Mesenchymal stem cell (in vitro differentiated cells and primary cell): Measurements from ENCODE around the gene ZFP90.

Experiments
- DNase-seq: peaks from one replicate; pipeline ENCODE4 v3.0.0-alpha.2; 2013
- H2AFZ ChIP-seq: one replicate; pipeline ENCODE4 v1.6.1; 2013; ENCODE audit warnings: low read depth, mild to moderate bottlenecking, control low read depth, inconsistent platforms, low read length, moderate library complexity
- H2AK5ac ChIP-seq: 2 replicates; pipeline ENCODE4 v1.6.1; 2013; ENCODE audit warnings: low read length, moderate library complexity, mild to moderate bottlenecking, inconsistent platforms; ENCODE audit not compliant: severe bottlenecking
- H2BK120ac ChIP-seq: one replicate; pipeline ENCODE4 v1.6.1; 2013; ENCODE audit warnings: low read depth, mild to moderate bottlenecking, inconsistent platforms, low read length, moderate library complexity
- H2BK12ac ChIP-seq, 2 experiments: one replicate each; pipeline ENCODE4 v1.6.1; 2013; ENCODE audit warnings: inconsistent platforms in 2 of 2, low read length in 2 of 2, mild to moderate bottlenecking in 2 of 2, moderate library complexity in 2 of 2, control low read depth in 1 of 2
- H2BK15ac ChIP-seq: one replicate; pipeline ENCODE4 v1.6.1; 2013; ENCODE audit warnings: mild to moderate bottlenecking, low read depth, inconsistent platforms; ENCODE audit not compliant: poor library complexity, severe bottlenecking
- H2BK5ac ChIP-seq: 2 replicates; pipeline ENCODE4 v1.6.1; 2013; ENCODE audit warnings: low read depth, mild to moderate bottlenecking, low read length, control low read depth, inconsistent platforms; ENCODE audit not compliant: poor library complexity, severe bottlenecking
- H3K14ac ChIP-seq, 2 experiments: one replicate each; pipeline ENCODE4 v1.6.1; 2013; ENCODE audit warnings: inconsistent platforms in 2 of 2, low read length in 2 of 2, control low read depth in 1 of 2, mild to moderate bottlenecking in 1 of 2, moderate library complexity in 1 of 2
- H3K18ac ChIP-seq, 2 experiments: one replicate each; pipeline ENCODE4 v1.6.1; 2013; ENCODE audit warnings: inconsistent platforms in 2 of 2, low read length in 2 of 2, control low read depth in 1 of 2, low read depth in 1 of 2, mild to moderate bottlenecking in 1 of 2
- H3K23ac ChIP-seq, 2 experiments: one replicate each; pipeline ENCODE4 v1.6.1; 2013; ENCODE audit warnings: inconsistent platforms in 2 of 2, low read length in 2 of 2, mild to moderate bottlenecking in 2 of 2, moderate library complexity in 2 of 2, control low read depth in 1 of 2
- H3K27ac ChIP-seq: 2 replicates; pipeline ENCODE4 v1.5.1; 2013; ENCODE audit warnings: mild to moderate bottlenecking, moderate library complexity, low read length, control low read depth, inconsistent platforms; ENCODE audit not compliant: poor library complexity, severe bottlenecking
- H3K27me3 ChIP-seq, 2 experiments: 2 replicates each; pipeline versions ENCODE4 v1.6.1 to v1.7.0; 2013; ENCODE audit warnings: low read length in 2 of 2, mild to moderate bottlenecking in 2 of 2, moderate library complexity in 2 of 2, control low read depth in 1 of 2, inconsistent platforms in 1 of 2; ENCODE audit not compliant: control insufficient read depth in 1 of 2, insufficient read depth in 1 of 2
- H3K36me3 ChIP-seq, 2 experiments: 2 replicates each; pipeline versions ENCODE4 v1.6.1 to v1.7.0; 2013; ENCODE audit warnings: low read length in 2 of 2, control low read depth in 1 of 2, inconsistent platforms in 1 of 2, low read depth in 1 of 2, mild to moderate bottlenecking in 1 of 2; ENCODE audit not compliant: insufficient read depth in 2 of 2, control insufficient read depth in 1 of 2
- H3K4ac ChIP-seq, 2 experiments: one replicate each; pipeline ENCODE4 v1.6.1; 2013; ENCODE audit warnings: inconsistent platforms in 2 of 2, low read length in 2 of 2, mild to moderate bottlenecking in 2 of 2, moderate library complexity in 2 of 2, control low read depth in 1 of 2, low read depth in 1 of 2
- H3K4me1 ChIP-seq: 2 replicates; pipeline ENCODE4 v1.6.1; 2013; ENCODE audit warnings: low read depth, low read length, control low read depth; ENCODE audit not compliant: control insufficient read depth, insufficient read depth
- H3K4me2 ChIP-seq: 2 replicates; pipeline ENCODE4 v1.6.1; 2013; ENCODE audit warnings: low read length, mild to moderate bottlenecking, inconsistent platforms; ENCODE audit not compliant: poor library complexity, severe bottlenecking
- H3K4me3 ChIP-seq, 2 experiments: 2 replicates each; pipeline versions ENCODE4 v1.5.1 to v1.7.0; 2013; ENCODE audit warnings: low read length in 2 of 2, mild to moderate bottlenecking in 2 of 2, control low read depth in 1 of 2, low read depth in 1 of 2; ENCODE audit not compliant: insufficient read depth in 1 of 2
- H3K79me1 ChIP-seq: replicated peaks from 2 replicates; pipeline ENCODE4 v1.6.1; 2013; ENCODE audit warnings: mild to moderate bottlenecking, control low read depth, low read length, inconsistent platforms; ENCODE audit not compliant: poor library complexity, severe bottlenecking
- H3K9ac ChIP-seq: 2 replicates; pipeline ENCODE4 v1.7.0; 2013; ENCODE audit warnings: mild to moderate bottlenecking, low read length, moderate library complexity
- H3K9me3 ChIP-seq: 2 replicates; pipeline ENCODE4 v1.7.0; 2013; ENCODE audit warnings: mild to moderate bottlenecking, low read length; ENCODE audit not compliant: control insufficient read depth
- H4K8ac ChIP-seq: one replicate; pipeline ENCODE4 v1.6.1; 2013; ENCODE audit warnings: inconsistent platforms, mild to moderate bottlenecking, low read length, moderate library complexity
- H4K91ac ChIP-seq: one replicate; pipeline ENCODE4 v1.6.1; 2013; ENCODE audit warnings: mild to moderate bottlenecking, low read length, inconsistent platforms
- WGBS: methylation state at CpG from one replicate; pipeline ENCODE4 v1.1.7; 2013; ENCODE audit warnings: mixed read lengths; 5-methylcytosine and 5-hydroxymethylcytosine counted together

Gene ZFP90

GRCh38 chr16:68599586-68599985 is 60.5 kb downstream of the ZFP90 start:
- Histone ChIP-seq H2BK120ac (no peak overlapping the region), H3K9me3 (peaks cover 10% of the 10 kb centered on the region), H4K91ac (no peak overlapping the region), H3K4me1 (no peaks in the 10 kb centered on the region), H3K79me1 (no peaks in the 10 kb centered on the region), H3K36me3 (no peaks in the 10 kb centered on the region), H3K18ac (no peak overlapping the region), H3K4me3 (no peak overlapping the region), H2BK15ac (no peak overlapping the region), H4K8ac (no peak overlapping the region), H3K27me3 (no peaks in the 10 kb centered on the region), H3K4me2 (no peak overlapping the region), H3K4ac (no peak overlapping the region), H2AFZ (no peak overlapping the region), H2BK5ac (no peak overlapping the region), H3K23ac (no peak overlapping the region), H2AK5ac (no peak overlapping the region), H3K9ac (no peak overlapping the region), H3K14ac (no peak overlapping the region), H3K27ac (no peak overlapping the region), H2BK12ac (no peak overlapping the region)
- DNase-seq = no peak
- 92% methylated on average over 1 of the region's 1 CpG for WGBS

DNA sequence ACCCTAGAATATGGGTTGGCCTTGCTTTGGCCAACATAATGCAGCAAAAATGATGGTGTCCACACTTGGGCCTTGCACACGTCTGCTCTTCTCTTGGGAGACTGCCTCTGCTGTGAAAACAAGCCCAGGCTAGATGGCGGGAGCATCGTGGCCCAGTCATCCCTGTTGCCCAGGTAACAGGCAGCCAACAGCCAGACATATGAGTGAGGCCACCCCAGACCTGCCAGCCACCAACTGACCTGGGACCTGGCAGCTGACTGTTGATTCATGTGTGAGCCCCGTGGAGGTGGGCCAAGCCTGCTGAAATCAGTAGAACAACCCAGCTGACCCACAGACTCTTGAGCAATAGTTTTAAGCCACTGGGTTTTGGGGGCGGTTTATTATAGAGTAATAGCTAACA is 66.7 kb downstream of the ZFP90 start:
- Histone ChIP-seq H3K18ac (no peak overlapping the region), H3K79me1 (no peaks in the 10 kb centered on the region), H2AFZ (no peak overlapping the region), H2BK12ac (no peak overlapping the region), H3K36me3 (no peaks in the 10 kb centered on the region), H4K8ac (no peak overlapping the region), H3K14ac (no peak overlapping the region), H3K27me3 (no peaks in the 10 kb centered on the region), H3K4me2 (no peak overlapping the region), H2AK5ac (no peak overlapping the region), H3K27ac (no peak overlapping the region), H2BK15ac (no peak overlapping the region), H3K4me3 (peak overlapping the region in 1 of 2 experiments; percentile 14), H3K9me3 (no peaks in the 10 kb centered on the region), H3K4me1 (no peaks in the 10 kb centered on the region), H3K9ac (no peak overlapping the region), H3K23ac (no peak overlapping the region), H3K4ac (no peak overlapping the region), H4K91ac (no peak overlapping the region), H2BK120ac (no peak overlapping the region), H2BK5ac (no peak overlapping the region)
- DNase-seq = no peak
- 74% methylated on average over 3 of the region's 5 CpGs for WGBS

- H2AFZ ChIP-seq = no peak overlapping the region
- H3K27ac ChIP-seq = no peak overlapping the region
- no peaks in the 10 kb centered on the region for H3K36me3 ChIP-seq
- H3K14ac ChIP-seq = no peak overlapping the region
- H2BK12ac ChIP-seq = no peak overlapping the region
- H3K4me3 ChIP-seq = no peak overlapping the region
- H4K8ac ChIP-seq = no peak overlapping the region
- no peak overlapping the region for H3K23ac ChIP-seq
- H3K79me1 ChIP-seq = no peaks in the 10 kb centered on the region
- no peak overlapping the region for H2AK5ac ChIP-seq
- no peak overlapping the region for H3K18ac ChIP-seq
- H3K4me2 ChIP-seq = no peak overlapping the region
- 98% methylated on average over 7 of the region's 7 CpGs for WGBS
- H4K91ac ChIP-seq = no peak overlapping the region
- H3K4me1 ChIP-seq = no peaks in the 10 kb centered on the region
- peaks cover under 1% of the 10 kb centered on the region for H3K9me3 ChIP-seq
- H3K9ac ChIP-seq = no peak overlapping the region
- no peak overlapping the region for H2BK120ac ChIP-seq
- no peaks in the 10 kb centered on the region for H3K27me3 ChIP-seq
- no peak overlapping the region for H2BK5ac ChIP-seq
- no peak overlapping the region for H3K4ac ChIP-seq
- DNase-seq = no peak
- H2BK15ac ChIP-seq = no peak overlapping the region
Observed at GRCh38 chr16:68607443-68607842, 68.4 kb downstream of the ZFP90 start.

DNA sequence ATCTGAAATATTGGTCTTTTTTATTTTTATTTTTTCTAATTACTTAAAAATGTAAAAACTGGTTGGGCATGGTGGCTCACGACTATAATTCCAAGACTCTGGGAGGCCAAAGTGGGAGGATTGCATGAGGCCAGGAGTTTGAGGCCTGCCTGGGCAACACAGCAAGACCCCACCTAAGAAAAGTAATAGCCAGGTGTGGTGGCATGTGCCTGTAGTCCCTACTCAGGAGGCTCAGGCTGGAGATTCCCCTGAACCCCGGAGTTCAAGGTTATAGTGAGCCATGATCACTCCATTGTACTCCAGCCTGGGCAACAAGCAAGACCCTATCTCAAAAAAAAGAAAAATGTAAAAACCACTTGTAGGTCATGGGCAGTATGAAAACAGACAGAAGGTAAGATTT is 69.2 kb downstream of the ZFP90 start:
- H2AK5ac ChIP-seq = no peak overlapping the region
- H4K8ac ChIP-seq = no peak overlapping the region
- H2BK12ac ChIP-seq = no peak overlapping the region
- H3K4ac ChIP-seq = no peak overlapping the region
- H3K14ac ChIP-seq = no peak overlapping the region
- H3K4me2 ChIP-seq = no peak overlapping the region
- H3K27me3 ChIP-seq = no peaks in the 10 kb centered on the region
- no peak overlapping the region for H3K18ac ChIP-seq
- WGBS = 76% methylated on average over 1 of the region's 2 CpGs
- H2BK120ac ChIP-seq = no peak overlapping the region
- no peak overlapping the region for H3K27ac ChIP-seq
- H3K23ac ChIP-seq = no peak overlapping the region
- no peak overlapping the region for H3K9ac ChIP-seq
- no peak overlapping the region for H2BK15ac ChIP-seq
- H3K4me1 ChIP-seq = no peaks in the 10 kb centered on the region
- H3K9me3 ChIP-seq = peaks cover 10% of the 10 kb centered on the region
- no peaks in the 10 kb centered on the region for H3K79me1 ChIP-seq
- H2BK5ac ChIP-seq = no peak overlapping the region
- no peak overlapping the region for H4K91ac ChIP-seq
- DNase-seq = no peak
- no peak overlapping the region for H3K4me3 ChIP-seq
- H2AFZ ChIP-seq = no peak overlapping the region
- H3K36me3 ChIP-seq = no peaks in the 10 kb centered on the region
